Fibroblast of the aortic adventitia (primary cell): ENCODE data around the gene WDR4. TPM values are rescaled to one million over a fixed set of nuclear protein-coding genes. Genes with fewer than 3 reads are reported as not detected.

ENCODE experiments used
- DNase-seq: peaks from one replicate; pipeline ENCODE4 v3.0.0-alpha.2; 2010; ENCODE audit warnings: low read depth
- H3K4me3 ChIP-seq: 2 replicates; pipeline ENCODE4 v1.5.1; 2011; ENCODE audit warnings: low read depth, mild to moderate bottlenecking, control low read depth, low read length, moderate library complexity
- total RNA-seq: library from RNA; depleted of rRNA; stranded (reverse); fragments of >200 nt; gene quantifications from 2 replicates; pipeline ENCODE4 v1.2.3, GENCODE V29; 2012; ENCODE audit warnings: low replicate concordance
- TF ChIP-seq, protein P1 (sequence below): IDR thresholded peaks from 2 replicates; pipeline ENCODE4 v1.5.1; 2011; ENCODE audit warnings: mild to moderate bottlenecking, low read length, control low read depth, inconsistent platforms; ENCODE audit not compliant: insufficient read depth

The WDR4 gene
- total RNA-seq, 1 donor, result 12.8 TPM

DNA sequence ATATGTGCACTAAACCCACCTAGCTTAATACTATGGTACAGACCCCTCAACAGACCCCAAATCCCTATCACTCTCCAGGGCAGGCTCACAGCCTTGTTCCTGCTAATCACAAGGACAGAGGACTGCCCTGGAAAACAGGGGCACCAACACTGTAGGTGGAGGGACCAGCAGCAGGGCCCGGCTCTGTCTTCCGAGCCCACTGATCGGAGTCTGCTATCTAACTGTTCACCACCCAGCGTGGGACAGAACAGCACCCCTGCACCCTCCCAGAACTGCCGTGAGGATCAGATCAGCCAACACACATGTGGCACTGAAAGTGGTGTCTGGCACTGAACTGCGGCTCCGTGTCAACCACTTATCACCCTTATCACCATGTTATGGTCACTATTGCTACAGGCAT, 6.2 kb downstream of the WDR4 start:
- TF ChIP-seq, protein P1, sequence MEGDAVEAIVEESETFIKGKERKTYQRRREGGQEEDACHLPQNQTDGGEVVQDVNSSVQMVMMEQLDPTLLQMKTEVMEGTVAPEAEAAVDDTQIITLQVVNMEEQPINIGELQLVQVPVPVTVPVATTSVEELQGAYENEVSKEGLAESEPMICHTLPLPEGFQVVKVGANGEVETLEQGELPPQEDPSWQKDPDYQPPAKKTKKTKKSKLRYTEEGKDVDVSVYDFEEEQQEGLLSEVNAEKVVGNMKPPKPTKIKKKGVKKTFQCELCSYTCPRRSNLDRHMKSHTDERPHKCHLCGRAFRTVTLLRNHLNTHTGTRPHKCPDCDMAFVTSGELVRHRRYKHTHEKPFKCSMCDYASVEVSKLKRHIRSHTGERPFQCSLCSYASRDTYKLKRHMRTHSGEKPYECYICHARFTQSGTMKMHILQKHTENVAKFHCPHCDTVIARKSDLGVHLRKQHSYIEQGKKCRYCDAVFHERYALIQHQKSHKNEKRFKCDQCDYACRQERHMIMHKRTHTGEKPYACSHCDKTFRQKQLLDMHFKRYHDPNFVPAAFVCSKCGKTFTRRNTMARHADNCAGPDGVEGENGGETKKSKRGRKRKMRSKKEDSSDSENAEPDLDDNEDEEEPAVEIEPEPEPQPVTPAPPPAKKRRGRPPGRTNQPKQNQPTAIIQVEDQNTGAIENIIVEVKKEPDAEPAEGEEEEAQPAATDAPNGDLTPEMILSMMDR, result no peak
- DNase-seq, result no peak
- H3K4me3 ChIP-seq, result no peak overlapping the region

DNA sequence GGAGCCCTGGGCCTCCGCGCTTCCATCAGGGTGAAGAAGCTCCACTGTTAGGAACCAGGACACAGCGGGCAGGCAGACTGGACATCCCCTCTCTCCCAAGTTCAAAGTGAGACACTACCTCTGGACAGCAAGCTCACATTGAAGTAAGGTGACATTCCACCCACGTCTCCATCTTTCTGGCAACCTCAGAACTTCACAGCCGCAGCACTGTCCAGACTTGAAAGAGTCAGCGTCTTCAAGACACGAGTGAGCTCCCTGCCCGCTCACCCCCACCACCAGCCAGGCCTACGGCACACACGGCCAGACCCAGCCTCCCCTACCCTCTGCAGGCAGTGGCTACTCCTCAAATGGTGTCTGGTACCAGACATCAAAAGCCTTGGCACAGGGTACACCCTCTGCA, 11.1 kb downstream of the WDR4 start:
- no peak for DNase-seq
- TF ChIP-seq, protein P1, result no peak
- H3K4me3 ChIP-seq, result no peak overlapping the region

GRCh38 chr21:42865776-42866160, 13.6 kb downstream of the WDR4 start:
- H3K4me3 ChIP-seq, result no peak overlapping the region
- TF ChIP-seq, protein P1, result no peak
- no peak for DNase-seq

DNA sequence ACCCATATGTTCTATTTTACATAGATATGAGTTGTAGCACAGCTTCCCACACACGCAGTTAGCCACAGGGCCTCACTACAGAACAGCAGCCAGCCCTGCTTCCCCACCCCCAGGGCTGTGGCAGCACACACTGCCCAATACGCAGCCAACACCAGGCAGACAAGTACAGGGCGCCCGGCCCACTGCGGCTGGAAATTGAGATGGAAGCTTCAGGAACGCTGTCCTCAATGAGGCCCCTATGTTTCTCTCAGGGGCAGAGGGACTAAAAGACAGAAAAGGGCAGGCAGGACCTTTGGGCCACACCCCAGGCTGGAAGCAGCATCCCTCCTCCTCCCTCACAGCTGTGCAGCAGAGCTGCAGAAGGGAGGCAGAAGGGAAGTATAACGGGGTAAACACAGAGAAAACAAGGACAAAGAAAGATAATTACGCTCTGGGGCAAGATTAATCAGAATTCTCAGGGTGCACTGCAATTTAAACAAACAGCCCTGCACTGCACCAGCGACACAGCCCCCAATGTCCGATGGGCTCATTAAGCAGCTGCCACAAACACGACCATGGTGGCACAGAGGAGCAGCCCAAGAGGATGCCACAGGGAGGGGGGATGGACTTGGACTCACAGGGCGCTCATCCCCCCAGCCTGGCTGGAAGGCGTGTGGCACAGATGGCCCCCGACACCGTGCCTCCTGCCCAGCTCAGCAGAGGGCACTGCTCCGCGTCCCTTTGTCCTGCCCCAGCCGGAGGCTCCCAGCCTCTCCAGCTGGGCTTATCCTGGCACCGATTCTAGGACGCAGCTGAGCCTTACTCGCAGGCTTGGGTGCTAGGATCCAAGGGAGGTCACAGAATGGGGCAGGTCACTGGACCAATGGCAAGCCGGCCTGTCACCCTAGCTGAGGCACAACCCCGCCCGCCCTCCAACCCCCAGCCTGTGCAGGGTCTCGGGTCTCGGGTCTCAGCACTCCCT, 14.2 kb downstream of the WDR4 start:
- H3K4me3 ChIP-seq, result no peak overlapping the region
- TF ChIP-seq, protein P1, result no peak
- DNase-seq, result peak; percentile 17

- TF ChIP-seq, protein P1, result no peak
- H3K4me3 ChIP-seq, result no peak overlapping the region
- DNase-seq, result no peak
These were observed 15.1 kb downstream of the WDR4 start for GRCh38 chr21:42864286-42864685.

GRCh38 chr21:42863504-42863870, 15.9 kb downstream of the WDR4 start:
- TF ChIP-seq, protein P1, result no peak
- H3K4me3 ChIP-seq, result no peak overlapping the region
- no peak for DNase-seq
